GM21528 (cell line): ENCODE results near the gene MEIS3.
"Not testable (repeated sequence)": the region's sequence is repeated elsewhere in the genome, so short reads cannot be mapped to it uniquely, and the experiment has no call there.

ENCODE experiments used
- ATAC-seq: cut with Tn5 transposase; IDR thresholded peaks from one replicate; pipeline ENCODE4 v1.9.1; 2021; ENCODE audit warnings: mild to moderate bottlenecking, moderate library complexity; ENCODE audit not compliant: unreplicated experiment, low FRiP score

MEIS3 gene

DNA sequence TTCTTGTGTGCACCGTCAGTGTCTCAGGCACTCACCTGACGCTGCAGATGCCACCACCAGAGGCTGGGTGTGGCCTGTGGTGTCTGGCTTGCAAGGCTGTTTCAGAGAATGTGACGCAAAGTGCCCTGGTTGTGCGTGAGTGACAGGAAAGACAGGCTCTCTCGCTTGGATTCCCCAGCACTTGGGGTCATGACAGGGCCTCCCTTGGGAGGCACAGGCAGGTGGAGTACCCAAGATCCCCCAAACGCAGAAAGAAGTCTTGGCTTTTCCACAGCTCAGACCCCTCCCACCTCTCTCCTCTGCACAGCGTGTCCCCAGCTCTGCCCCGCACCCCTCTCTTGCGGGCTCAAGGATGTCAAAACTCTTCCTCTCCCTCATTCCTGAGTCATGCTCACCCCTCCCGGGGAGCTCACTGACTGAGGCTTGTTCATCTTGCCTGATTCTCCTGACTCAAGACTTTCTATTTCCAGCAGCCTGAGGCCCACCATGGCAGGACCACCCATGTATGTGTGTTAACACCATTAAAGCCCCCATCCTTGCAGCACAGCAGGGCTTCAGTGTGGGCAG is 49.2 kb downstream of the MEIS3 start:
- ATAC-seq, result no peak

DNA sequence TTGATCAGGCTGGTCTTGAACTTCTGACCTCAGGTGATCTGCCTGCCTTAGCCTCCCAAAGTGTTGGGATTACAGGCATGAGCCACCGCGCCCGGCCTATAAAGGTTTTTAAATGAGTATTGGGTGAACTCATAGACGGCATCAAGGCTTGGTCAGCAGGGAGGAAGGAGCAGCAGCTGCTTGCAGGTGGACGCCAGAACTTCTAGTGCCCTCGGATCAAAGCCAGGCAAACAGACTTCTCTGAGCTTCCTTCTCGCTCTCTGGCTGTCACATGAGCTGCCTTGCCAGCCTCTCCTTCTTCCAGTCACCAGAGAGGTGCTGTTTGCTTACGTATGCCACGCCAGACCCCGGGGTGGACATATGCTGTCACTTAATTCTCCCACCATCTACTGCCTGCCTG is 53.9 kb downstream of the MEIS3 start:
- not testable (repeated sequence) for ATAC-seq

DNA sequence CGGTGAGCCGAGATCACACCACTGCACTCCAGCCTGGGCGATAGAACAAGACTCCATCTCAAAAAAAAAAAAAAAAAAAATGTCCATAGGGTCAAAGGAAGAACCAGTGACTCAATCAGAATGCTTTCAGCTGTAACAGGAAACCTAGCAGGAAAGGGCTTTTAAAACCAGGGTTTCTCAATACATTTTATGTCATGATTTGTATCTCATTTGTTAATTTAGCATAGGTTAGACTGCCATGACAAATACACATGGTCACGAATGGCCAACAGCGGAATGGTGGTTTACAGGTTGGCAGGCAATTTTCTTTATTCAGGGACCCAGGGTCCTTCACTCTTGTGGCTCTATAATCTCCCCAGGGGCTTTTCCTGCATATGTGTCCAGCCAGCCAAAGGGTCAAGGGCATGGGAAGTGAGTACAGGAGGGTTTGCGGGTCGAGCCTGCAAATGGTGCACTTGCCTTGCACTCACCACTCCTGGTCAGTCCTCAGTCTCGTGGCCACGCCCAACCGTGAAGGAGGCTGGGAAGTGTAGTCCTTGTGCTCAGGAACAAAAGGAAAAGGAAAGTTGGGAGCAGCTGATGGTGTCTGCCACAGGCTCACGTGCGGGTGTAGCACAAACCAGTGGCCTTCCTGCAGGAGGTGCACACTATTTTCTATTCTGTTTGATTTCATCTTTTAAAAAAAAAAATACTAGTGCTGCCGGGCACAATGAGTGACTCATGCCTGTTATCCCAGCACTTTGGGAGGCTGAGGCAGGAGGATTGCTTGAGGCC is 55.4 kb downstream of the MEIS3 start:
- ATAC-seq, result no peak

DNA sequence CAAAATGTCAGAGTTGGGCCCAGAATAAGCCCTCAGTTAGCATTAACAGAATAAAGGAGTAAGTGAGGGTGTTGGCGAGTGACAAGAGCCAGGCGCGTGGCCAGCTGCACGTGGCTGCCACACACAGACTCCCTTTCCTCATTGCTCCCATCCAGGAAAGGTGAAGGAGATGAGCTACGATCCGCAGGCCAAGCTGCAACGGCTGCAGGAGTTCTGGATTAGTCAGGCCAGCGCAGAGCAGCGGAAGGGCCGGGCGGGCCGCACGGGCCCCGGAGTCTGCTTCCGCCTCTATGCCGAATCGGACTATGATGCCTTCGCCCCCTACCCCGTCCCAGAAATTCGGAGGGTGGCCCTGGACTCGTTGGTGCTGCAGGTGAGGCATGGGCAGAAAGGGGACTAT is 57.0 kb downstream of the MEIS3 start:
- ATAC-seq, result no peak

DNA sequence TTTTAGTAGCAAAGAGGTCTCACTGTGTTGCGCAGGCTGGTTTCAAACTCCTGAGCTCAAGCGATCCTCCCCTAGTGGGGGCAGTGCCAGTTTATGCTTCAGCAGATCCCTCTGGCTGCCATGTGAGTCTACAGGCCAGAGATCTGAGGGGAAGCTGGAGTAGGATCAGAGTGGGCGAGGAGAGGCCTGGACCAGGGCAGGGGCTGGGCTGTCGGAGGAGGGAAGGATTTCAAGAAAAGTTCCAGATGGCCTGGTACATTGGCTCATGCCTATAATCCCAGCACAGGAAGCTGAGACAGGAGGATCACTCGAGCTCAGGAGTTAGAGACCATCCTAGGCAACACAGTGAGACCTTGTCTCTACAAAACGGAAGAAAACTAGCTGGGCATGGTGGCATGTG is 60.4 kb downstream of the MEIS3 start:
- ATAC-seq, result no peak

DNA sequence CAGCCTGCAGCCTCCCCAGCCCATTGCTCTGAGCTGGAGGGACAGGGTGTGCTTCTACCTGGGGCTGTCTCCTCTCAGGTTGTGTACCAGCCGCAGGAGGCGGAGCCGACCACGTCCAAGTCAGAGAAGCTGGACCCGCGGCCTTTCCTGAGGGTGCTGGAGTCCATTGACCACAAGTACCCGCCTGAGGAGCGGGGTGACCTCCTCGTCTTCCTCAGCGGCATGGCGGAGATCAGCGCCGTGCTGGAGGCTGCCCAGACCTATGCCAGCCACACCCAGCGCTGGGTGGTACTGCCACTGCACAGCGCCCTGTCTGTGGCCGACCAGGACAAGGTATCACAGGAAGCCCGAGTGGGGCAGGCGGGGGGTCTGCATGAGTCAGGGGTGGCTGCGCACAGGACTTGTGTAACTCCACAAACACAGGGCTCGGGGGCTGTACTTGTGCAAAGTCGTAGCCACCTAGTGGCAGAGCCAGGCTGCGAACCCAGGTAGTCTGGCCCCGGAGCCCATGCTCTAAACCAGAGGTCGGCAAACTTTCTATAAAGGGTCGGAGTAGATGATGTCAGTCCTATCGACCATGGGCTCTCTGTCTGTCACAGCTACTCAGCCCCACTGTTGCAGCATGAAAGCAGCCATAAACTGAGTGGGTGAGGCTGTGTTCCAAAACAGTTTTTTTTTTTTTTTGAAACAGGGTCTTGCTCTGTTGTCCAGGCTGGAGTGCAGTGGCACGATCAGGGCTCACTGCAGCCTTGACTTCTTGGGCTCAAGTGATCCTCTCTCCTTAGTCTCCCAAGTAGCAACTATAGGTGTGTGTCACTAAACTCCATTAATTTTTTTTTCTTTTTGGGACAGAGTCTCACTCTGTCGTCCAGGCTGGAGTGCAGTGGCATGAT is 61.3 kb downstream of the MEIS3 start:
- no peak for ATAC-seq

DNA sequence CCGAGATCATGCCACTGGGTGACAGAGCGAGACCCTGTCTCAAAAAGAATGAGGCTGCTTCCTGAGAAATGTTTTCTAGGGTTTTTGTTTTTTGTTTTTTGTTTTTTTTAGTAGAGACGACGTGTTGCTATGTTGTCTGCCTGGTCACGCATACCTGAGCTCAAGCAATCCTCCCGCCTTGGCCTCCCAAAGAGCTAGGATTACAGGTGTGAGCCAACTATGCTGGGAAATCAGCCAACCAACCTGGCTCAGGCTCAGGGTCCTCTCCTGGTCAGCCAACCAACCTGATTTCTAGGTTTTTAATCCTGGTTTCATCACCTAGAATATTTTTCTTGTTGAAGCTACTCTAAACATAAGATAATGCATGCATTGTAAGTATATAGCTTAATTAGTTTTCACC is 62.4 kb downstream of the MEIS3 start:
- ATAC-seq, result no peak

DNA sequence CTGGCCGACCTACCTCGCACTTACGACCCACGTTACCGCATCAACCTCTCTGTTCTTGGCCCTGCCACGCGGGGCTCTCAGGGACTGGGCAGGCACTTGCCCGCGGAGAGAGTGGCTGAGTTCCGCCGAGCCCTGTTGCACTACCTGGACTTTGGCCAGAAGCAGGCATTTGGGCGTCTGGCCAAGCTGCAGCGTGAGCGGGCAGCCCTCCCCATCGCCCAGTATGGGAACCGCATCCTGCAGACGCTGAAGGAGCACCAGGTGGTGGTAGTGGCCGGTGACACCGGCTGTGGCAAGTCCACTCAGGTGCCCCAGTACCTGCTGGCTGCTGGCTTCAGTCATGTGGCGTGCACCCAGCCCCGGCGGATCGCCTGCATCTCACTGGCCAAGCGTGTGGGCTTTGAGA is 66.0 kb downstream of the MEIS3 start:
- no peak for ATAC-seq
